ENCODE data around the gene ZDHHC11B.
"Not testable (repeated sequence)": the region's sequence is repeated elsewhere in the genome, so short reads cannot be mapped to it uniquely, and the experiment has no call there.

ZDHHC11B gene

DNA sequence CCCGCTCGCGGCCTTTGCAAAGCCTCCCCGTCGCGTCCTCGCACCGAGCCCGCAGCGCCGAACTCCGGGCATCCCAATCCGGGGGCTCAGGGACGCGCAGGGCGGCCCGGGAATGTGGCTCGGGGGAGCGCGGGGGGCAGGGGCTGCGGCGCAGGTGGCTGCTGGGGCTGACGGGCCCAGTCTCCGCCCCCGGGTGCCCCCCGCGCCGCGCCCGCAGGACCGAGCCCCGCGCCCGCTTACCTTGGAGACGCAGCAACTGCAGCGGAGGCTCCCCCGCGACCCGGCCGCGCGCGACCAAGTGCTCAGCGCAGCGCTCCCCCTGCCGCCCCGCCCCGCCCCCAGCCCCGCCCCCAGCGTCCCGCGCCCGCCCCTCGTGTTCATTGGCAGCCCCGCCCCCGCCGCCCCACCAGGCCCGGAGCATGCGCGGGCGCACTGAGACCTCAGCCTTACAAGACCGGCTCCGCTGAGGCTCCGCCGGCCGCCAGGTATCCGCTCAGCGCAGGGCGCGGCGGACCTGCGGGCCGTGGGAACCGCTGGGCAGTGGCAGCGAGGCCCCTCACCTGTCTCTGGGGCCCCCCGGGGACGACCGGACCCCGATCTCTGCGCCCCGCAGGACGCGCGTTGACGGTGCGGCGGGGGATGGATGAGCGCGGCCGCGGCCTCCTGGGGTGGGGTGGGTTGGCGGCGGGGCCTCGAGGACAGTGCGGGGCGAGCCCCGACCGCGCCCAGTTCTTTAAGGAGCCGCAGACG lies at the start of gene ZDHHC11B:
Gene ZDHHC11B (minus strand): TSS at position 302 of the 750 bp plus-strand sequence. CDS start 17,810 bp downstream, outside the sequence.
- peak; percentile 87 for DNase-seq (ENCODE audit: low read depth)

- DNase-seq (ENCODE audit: low read depth): not testable (repeated sequence)
These were observed 49.5 kb upstream of the ZDHHC11B start for GRCh38 chr5:834013-834412.

- DNase-seq (ENCODE audit: low read depth): not testable (repeated sequence)
These were observed 43.7 kb upstream of the ZDHHC11B start for GRCh38 chr5:828194-828593.

DNA sequence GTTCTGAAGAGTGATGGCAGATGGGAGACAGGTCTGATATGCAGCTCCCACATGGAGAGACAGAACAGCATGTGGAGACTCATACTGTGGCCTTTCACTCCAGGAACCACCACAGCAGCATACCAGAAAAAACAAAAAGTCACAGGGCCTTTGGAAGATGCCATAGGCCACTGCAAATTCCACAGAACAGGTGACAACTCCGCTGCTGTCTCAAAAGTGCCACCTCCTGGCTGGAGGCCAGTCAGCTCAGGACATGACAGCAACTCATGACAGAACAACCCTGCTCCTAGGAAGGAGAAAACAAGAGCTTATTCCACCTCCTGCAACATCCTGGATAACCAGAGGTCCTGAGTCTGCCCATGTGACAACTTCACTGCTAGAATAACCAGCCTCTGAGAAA lies 41.0 kb upstream of the ZDHHC11B start:
- not testable (repeated sequence) for DNase-seq (ENCODE audit: low read depth)

DNA sequence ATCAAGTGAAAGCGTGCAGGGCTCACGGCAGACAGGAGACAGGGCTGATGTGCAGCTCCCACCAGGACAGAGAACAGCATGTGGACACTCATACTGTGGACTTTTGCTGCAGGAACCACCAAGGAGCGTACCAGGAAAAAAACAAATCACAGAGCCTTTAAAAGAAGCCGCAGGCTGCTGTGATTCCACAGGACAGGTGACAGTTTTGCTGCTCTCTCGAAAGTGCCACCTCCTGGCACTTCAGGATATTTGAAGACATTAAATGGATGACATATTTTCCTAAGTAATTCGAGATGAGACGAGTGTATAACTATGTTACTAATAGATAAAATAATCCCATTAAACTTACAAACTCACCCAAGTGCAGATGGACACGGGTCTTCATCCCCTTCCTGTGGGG lies 37.0 kb upstream of the ZDHHC11B start:
- no peak for DNase-seq (ENCODE audit: low read depth)

- DNase-seq (ENCODE audit: low read depth): no peak
These were observed 35.7 kb upstream of the ZDHHC11B start for GRCh38 chr5:820245-820644.

DNA sequence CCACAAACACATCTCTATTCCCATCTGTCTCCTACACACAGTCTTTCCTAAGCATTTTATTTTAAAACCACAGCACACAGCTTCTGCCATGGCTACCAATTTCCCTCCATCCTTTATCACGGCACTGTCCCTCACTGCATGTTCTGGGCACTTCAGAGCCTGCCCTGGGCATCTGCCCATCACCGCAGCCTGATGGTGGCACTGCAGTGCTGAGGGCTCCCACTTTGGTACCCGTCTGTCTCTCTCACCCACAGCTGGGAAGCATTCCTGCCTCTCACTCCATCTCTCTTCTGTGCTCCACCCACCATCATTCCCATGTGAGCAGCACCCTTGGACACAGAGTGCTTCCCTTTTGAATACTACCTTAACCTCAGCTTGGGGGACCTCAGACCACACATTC lies 34.5 kb upstream of the ZDHHC11B start:
- no peak for DNase-seq (ENCODE audit: low read depth)

DNA sequence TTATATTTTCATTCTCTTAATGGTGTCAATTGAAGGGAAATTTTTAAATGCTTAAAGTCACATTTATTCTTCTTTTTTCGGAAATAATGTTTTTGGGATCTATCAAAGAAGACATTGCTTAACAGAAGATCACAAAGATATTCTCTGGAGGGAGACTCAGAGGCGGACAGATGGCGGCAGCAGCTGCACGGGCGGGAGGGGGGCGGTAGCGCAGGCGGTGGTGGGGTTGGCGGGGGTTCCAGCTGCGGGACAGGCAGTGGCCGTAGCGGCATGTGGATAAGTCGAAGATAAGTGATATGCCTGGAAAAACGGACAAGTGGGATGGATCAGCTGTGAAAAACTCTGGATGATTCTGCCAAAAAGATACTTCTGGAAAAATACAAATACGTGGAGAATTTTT lies 31.6 kb upstream of the ZDHHC11B start:
- no peak for DNase-seq (ENCODE audit: low read depth)

- no peak for DNase-seq (ENCODE audit: low read depth)
These were observed 30.9 kb upstream of the ZDHHC11B start for GRCh38 chr5:815449-815848.

DNA sequence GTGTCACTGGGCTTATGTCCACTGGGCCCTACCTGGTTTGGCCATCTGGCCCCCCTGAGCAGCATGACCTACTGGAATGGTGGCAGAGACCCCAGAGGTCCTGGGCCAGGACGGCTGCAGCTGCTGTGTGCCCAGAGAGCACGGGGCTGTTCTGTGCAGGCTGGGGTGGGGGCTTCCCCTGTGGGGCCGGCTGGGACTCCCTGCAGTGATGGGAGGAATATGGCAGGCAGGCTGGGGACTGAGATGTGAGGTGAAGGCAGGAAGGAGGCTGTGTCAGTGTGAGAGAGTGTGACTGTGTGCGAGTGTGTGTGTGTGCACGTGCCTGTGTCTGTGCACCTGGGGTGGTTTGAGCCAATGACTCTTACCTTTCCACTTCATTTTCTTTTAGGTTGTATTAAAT lies 29.0 kb upstream of the ZDHHC11B start:
- DNase-seq (ENCODE audit: low read depth): not testable (repeated sequence)

DNA sequence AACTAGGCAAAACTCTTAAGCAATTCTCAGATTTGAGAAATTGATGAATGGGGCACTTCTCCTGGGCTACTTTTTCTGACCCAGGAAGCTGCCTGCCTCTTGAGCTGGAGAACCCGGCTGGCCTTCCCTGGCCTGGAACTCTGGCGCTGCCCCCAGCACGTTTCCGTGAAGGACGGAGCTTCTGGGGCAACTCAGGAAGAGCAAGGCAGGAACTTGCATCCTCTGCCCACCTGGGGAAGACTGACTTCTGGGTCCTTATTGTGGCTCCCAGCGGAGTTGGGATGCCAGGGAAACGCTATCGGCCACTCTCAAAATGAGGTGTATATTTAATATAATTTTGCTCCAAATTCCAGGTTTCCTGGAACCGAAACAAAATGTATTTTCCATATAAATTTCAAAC lies 26.9 kb upstream of the ZDHHC11B start:
- not testable (repeated sequence) for DNase-seq (ENCODE audit: low read depth)

DNA sequence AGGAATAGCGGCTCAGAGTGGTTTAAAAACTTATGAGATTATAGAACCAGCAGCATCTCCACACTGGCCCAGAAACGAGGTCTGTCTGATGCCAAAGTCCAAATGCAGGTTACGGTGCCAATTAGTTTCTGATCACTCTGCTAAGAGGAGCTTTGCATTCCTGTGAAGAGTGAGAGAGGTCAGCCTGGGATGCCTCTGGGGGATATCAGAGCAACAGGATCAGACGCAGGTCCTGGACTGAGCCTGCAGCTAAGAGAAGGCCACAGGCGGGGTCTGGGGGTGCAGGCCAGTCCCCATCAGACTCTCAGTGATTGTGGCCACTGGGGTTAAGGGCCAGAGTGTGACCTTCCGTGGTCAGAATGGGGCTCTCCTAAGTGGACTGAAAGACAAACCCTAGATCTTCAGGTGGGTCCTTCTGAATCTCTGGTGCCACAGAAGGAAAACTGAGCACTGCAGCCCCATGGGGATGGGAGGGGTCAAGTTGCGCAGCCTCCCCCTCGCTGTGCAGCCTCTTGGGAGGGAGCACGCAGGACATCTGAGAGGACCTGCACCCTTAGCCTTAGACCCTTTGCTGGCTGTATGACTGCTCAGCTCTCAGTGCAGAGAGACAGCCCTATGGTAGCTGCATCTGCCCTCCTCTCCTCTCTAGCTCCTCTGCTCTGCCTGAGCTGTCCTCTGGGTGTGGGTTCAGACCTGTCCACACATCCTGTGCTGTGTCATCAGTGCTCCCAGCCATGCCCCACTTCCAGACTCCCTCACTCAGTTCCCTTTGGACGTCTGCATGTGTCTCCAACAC lies 23.4 kb upstream of the ZDHHC11B start:
- not testable (repeated sequence) for DNase-seq (ENCODE audit: low read depth)

DNA sequence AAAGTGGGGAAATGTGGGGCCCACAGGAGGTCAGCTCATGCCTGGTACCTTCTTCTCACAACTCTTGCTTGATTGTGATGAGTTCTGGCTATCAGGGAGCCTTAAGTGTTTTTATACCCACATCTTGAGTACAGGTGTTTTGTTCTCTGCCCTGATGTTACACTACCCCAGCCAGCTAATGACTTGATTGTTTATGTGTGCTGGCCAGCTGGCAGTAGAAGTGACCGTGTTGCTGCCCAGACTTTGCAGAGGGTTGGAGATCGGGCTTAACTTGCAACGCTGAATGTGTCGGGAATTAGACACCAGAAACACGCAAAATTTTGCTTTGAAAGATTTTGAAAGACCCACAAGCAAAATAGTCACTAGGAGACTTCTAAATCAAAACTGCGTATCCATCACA lies 16.9 kb upstream of the ZDHHC11B start:
- DNase-seq (ENCODE audit: low read depth): no peak

DNA sequence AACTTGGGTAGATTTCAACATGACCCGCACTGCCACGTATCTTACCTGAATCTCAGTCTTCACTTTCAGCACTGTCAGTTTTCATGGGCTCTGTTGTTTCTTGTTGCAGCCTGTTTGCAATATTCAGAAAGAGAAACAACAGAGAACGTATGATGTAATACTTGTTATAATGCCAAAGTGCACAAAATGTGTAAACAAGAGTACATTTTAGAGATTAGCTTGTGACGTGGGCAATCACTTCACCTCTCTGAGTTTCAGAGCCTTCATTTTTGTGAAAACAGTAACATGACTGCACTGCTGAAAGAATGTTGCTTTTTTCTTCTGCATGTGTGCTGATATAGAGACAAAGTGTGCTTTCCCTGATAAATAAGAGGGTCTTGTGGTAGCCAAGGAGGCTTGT lies 16.5 kb upstream of the ZDHHC11B start:
- DNase-seq (ENCODE audit: low read depth): not testable (repeated sequence)

- DNase-seq (ENCODE audit: low read depth): not testable (repeated sequence)
These were observed 14.1 kb upstream of the ZDHHC11B start for GRCh38 chr5:798505-799138.

DNA sequence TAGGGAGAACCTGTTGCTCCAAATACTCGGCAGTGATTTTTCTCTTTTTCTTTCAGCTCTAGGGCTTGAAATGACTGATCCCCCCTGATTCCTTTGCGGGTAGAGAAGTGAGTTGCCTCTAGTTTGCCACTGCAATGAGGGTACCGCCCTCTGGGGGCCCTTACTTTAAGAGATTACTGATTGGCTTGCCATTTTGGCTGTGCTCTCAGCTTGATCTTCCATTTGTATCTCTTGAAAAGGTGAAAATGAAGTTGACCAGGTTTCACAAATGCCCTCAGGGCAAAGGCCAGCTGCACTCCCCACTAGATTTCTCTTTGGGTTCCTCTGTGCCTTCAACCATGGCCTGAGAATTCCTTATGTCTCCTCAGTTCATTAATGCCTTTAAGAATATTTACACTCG lies 13.5 kb upstream of the ZDHHC11B start:
- not testable (repeated sequence) for DNase-seq (ENCODE audit: low read depth)

DNA sequence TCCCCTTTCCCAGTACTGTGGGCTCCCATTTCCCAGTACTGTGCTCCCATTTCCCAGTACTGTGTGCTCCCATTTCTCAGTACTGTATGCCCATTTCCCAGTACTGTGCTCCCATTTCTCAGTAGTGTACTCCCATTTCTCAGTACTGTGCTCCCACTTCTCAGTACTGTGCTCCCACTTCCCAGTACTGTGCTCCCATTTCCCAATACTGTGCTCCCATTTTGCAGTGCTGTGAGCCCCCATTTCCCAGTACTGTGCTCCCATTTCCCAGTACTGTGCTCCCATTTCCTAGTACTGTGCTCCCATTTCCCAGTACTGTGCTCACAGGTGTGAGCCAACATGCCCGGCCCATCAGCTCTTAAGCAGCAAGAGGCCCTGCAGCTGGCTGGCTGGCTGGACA lies 11.3 kb upstream of the ZDHHC11B start:
- not testable (repeated sequence) for DNase-seq (ENCODE audit: low read depth)

- DNase-seq (ENCODE audit: low read depth): not testable (repeated sequence)
These were observed 10.4 kb upstream of the ZDHHC11B start for GRCh38 chr5:794948-795347.

- DNase-seq (ENCODE audit: low read depth): not testable (repeated sequence)
These were observed 4.2 kb upstream of the ZDHHC11B start for GRCh38 chr5:788703-789102.

DNA sequence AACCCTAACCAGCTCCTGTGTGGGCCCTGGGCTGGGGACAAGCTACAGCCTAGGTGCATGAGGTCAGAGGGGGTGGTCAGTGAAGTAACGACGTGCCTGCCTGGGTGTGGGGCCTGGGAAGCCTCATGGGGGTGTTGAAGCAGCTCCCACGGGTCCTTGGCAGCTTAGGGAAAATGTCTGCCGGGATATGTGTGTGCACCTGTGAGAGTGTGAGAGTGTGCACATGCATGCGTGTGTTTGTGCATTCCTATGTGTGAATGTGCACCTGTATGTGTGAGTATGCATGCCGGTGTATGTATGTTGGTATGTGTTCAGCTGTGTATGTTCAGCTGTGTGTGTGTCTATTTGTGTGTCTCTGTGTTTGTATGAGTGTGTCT lies 3.3 kb upstream of the ZDHHC11B start:
- not testable (repeated sequence) for DNase-seq (ENCODE audit: low read depth)

DNA sequence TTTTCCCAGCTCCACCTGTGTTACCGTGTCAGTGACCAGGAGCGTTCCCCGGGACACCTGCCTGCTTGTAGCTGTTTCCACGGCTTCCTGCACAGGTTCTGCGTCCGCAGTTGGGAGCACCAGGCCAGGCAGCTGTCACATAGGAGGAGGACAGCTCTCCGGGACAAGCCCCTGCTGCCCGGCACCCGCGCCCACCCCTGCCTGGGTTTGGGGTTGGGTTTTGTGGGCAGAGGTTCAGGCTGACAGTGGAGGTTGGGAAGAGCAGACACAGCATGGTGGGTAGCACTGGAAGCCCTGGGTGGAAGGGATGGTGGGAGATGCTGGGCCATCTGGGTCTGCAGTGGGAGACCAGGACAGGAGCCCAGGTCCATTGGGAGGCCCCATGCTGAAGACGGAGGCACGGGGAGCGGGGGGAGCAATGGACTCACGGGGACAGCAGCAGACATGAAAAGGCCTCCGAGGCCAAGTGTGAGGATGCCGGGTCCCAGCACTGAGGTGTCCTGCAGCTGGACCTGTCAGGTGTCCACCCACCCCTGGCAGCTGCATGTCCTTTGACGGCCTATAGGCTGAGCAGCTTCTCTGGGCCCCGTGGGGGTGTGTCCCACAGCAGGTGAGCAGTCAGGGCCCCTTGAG lies 2.8 kb upstream of the ZDHHC11B start:
- not testable (repeated sequence) for DNase-seq (ENCODE audit: low read depth)

- not testable (repeated sequence) for DNase-seq (ENCODE audit: low read depth)
These were observed 714 bp upstream of the ZDHHC11B start for GRCh38 chr5:785181-785705.
